CD4-positive, alpha-beta memory T cell (primary cell): Measurements from ENCODE around the gene PLXNA4. TPM values are rescaled to one million over a fixed set of nuclear protein-coding genes. Genes with fewer than 3 reads are reported as not detected.

Experiments
- CTCF ChIA-PET: fragments of 350-600 bp; sonication (Branson Sonifier 250); formaldehyde crosslinking; loops from one replicate; lab custom pipeline; 2021; ENCODE audit warnings: inconsistent platforms; ENCODE audit not compliant: partially characterized antibody; lab: Charles Lee
- POLR2A ChIA-PET: fragments of 350-600 bp; sonication (Branson Sonifier 250); formaldehyde crosslinking; loops from one replicate; lab custom pipeline; 2021; ENCODE audit not compliant: partially characterized antibody; lab: Charles Lee
- DNase-seq, 5 donors: peaks; one replicate each; pipeline versions ENCODE4 v3.0.0 to v3.0.0-alpha.2; 2020 to 2022; ENCODE audit warnings: mixed read lengths in 1 of 5
- H3K27ac ChIP-seq: one replicate; pipeline ENCODE4 v1.7.0; 2013; ENCODE audit warnings: low read depth, low read length
- H3K27me3 ChIP-seq: 2 replicates; pipeline ENCODE4 v1.7.0; 2013; ENCODE audit warnings: mild to moderate bottlenecking, low read length, moderate library complexity; ENCODE audit not compliant: insufficient read depth
- H3K36me3 ChIP-seq: 2 replicates; pipeline ENCODE4 v1.7.0; 2013; ENCODE audit warnings: mild to moderate bottlenecking, low read length, moderate library complexity; ENCODE audit not compliant: insufficient read depth
- H3K4me1 ChIP-seq: 2 replicates; pipeline ENCODE4 v1.7.0; 2013; ENCODE audit warnings: mild to moderate bottlenecking, low read length, moderate library complexity; ENCODE audit not compliant: insufficient read depth
- H3K4me3 ChIP-seq, 2 donors: one replicate each; pipeline ENCODE4 v1.7.0; 2013; ENCODE audit warnings: low read length in 2 of 2, mild to moderate bottlenecking in 1 of 2
- H3K9me3 ChIP-seq, 2 donors: one replicate each; pipeline ENCODE4 v1.7.0; 2013; ENCODE audit warnings: low read length in 2 of 2, control low read depth in 1 of 2; ENCODE audit not compliant: control insufficient read depth in 1 of 2
- H3K27ac Mint-ChIP-seq, 7 donors: one replicate each; pipeline ENCODE4 v1.8.0; 2020 to 2021; ENCODE audit warnings: mixed read lengths in 7 of 7, mild to moderate bottlenecking in 6 of 7, inconsistent platforms in 3 of 7, moderate library complexity in 3 of 7
- H3K27me3 Mint-ChIP-seq, 2 donors: one replicate each; pipeline ENCODE4 v1.8.0; 2020 to 2021; ENCODE audit warnings: mixed read lengths in 2 of 2
- H3K36me3 Mint-ChIP-seq, 2 donors: one replicate each; pipeline ENCODE4 v1.8.0; 2020 to 2021; ENCODE audit warnings: mixed read lengths in 2 of 2, inconsistent platforms in 1 of 2, mild to moderate bottlenecking in 1 of 2
- H3K4me1 Mint-ChIP-seq, 4 donors: one replicate each; pipeline ENCODE4 v1.8.0; 2020 to 2021; ENCODE audit warnings: mixed read lengths in 4 of 4, mild to moderate bottlenecking in 1 of 4
- H3K4me3 Mint-ChIP-seq, 8 donors: one replicate each; pipeline ENCODE4 v1.8.0; 2020 to 2021; ENCODE audit warnings: mixed read lengths in 8 of 8, mild to moderate bottlenecking in 7 of 8, moderate library complexity in 6 of 8, inconsistent platforms in 3 of 8
- H3K9me3 Mint-ChIP-seq, 8 donors: one replicate each; pipeline ENCODE4 v1.8.0; 2020 to 2021; ENCODE audit warnings: mixed read lengths in 8 of 8, mild to moderate bottlenecking in 5 of 8, inconsistent platforms in 3 of 8, moderate library complexity in 1 of 8
- intact Hi-C: fragments of 100-400 bp; cut with micrococcal nuclease; formaldehyde crosslinking; loops from one replicate; pipeline ENCODE4 v1.15.1; 2023
- polyA plus RNA-seq, 2 donors: library from polyadenylated mRNA; unstranded; fragments of 300-500 nt; fragmentation: Illumina TruSeq; gene quantifications; one replicate each; pipeline ENCODE4 v1.2.3, GENCODE V29; 2021
- total RNA-seq, 2 experiments: library from RNA; stranded (reverse); gene quantifications; one replicate each; pipeline ENCODE4 v1.2.3, GENCODE V29; 2021

The PLXNA4 gene
- total and polyA plus RNA-seq, 4 experiments from 2014 or later, result 0.06 to 0.94 (median 0.58) TPM

- H3K27ac ChIP-seq, result no peak overlapping the region
- no peak for DNase-seq
- H3K36me3 ChIP-seq, result no peaks in the 10 kb centered on the region
- peaks cover 6% of the 10 kb centered on the region in 2 donors for H3K27me3 Mint-ChIP-seq
- peaks cover 0 to 1% (median 0%) of the 10 kb centered on the region in 8 donors for H3K9me3 Mint-ChIP-seq
- no peak overlapping the region for H3K4me3 Mint-ChIP-seq
- no peak overlapping the region for H3K4me3 ChIP-seq
- no peaks in the 10 kb centered on the region for H3K27me3 ChIP-seq
- no peak overlapping the region for H3K27ac Mint-ChIP-seq
- H3K4me1 Mint-ChIP-seq, result no peaks in the 10 kb centered on the region
- H3K36me3 Mint-ChIP-seq, result no peaks in the 10 kb centered on the region
- ChIA-PET CTCF (no interaction called here), POLR2A (no interaction called here)
- no peaks in the 10 kb centered on the region for H3K4me1 ChIP-seq
- no peaks in the 10 kb centered on the region for H3K9me3 ChIP-seq
- intact Hi-C loops, result no loop called here
These were observed 491.4 kb downstream of the PLXNA4 start for GRCh38 chr7:132084776-132085388.

- H3K9me3 ChIP-seq, result no peaks in the 10 kb centered on the region
- ChIA-PET CTCF (no interaction called here), POLR2A (no interaction called here)
- no peak for DNase-seq
- H3K27ac ChIP-seq, result no peak overlapping the region
- no peaks in the 10 kb centered on the region for H3K4me1 ChIP-seq
- no peaks in the 10 kb centered on the region for H3K36me3 Mint-ChIP-seq
- peaks cover 6 to 8% of the 10 kb centered on the region in 2 donors for H3K27me3 Mint-ChIP-seq
- no peak overlapping the region for H3K27ac Mint-ChIP-seq
- no peak overlapping the region for H3K4me3 ChIP-seq
- no peaks in the 10 kb centered on the region for H3K27me3 ChIP-seq
- intact Hi-C loops, result no loop called here
- H3K4me1 Mint-ChIP-seq, result no peaks in the 10 kb centered on the region
- H3K9me3 Mint-ChIP-seq, result peaks cover 0 to 1% (median 0%) of the 10 kb centered on the region in 8 donors
- no peak overlapping the region for H3K4me3 Mint-ChIP-seq
- no peaks in the 10 kb centered on the region for H3K36me3 ChIP-seq
These were observed 492.6 kb downstream of the PLXNA4 start for GRCh38 chr7:132083537-132084123.

GRCh38 chr7:132083126-132083525 is 493.1 kb downstream of the PLXNA4 start:
- H3K36me3 ChIP-seq, result no peaks in the 10 kb centered on the region
- no peaks in the 10 kb centered on the region for H3K4me1 Mint-ChIP-seq
- DNase-seq, result no peak
- no peak overlapping the region for H3K27ac Mint-ChIP-seq
- peaks cover 6 to 8% of the 10 kb centered on the region in 2 donors for H3K27me3 Mint-ChIP-seq
- H3K9me3 ChIP-seq, result no peaks in the 10 kb centered on the region
- no peaks in the 10 kb centered on the region for H3K4me1 ChIP-seq
- H3K27me3 ChIP-seq, result no peaks in the 10 kb centered on the region
- no peak overlapping the region for H3K4me3 ChIP-seq
- H3K9me3 Mint-ChIP-seq, result peaks cover 0 to 1% (median 0%) of the 10 kb centered on the region in 8 donors
- no peak overlapping the region for H3K4me3 Mint-ChIP-seq
- no peaks in the 10 kb centered on the region for H3K36me3 Mint-ChIP-seq
- CTCF ChIA-PET, result no interaction called here
- POLR2A ChIA-PET, result no interaction called here
- no peak overlapping the region for H3K27ac ChIP-seq
- intact Hi-C loops, result no loop called here

GRCh38 chr7:132082394-132082793 is 493.9 kb downstream of the PLXNA4 start:
- H3K9me3 Mint-ChIP-seq, result peaks cover 0 to 1% (median 0%) of the 10 kb centered on the region in 8 donors
- no peaks in the 10 kb centered on the region for H3K4me1 Mint-ChIP-seq
- POLR2A ChIA-PET, result no interaction called here
- no peaks in the 10 kb centered on the region for H3K27me3 ChIP-seq
- H3K27ac Mint-ChIP-seq, result no peak overlapping the region
- intact Hi-C loops, result no loop called here
- no peak for DNase-seq
- no peak overlapping the region for H3K27ac ChIP-seq
- no peaks in the 10 kb centered on the region for H3K4me1 ChIP-seq
- H3K36me3 Mint-ChIP-seq, result no peaks in the 10 kb centered on the region
- CTCF ChIA-PET, result no interaction called here
- peaks cover 4 to 8% of the 10 kb centered on the region in 2 donors for H3K27me3 Mint-ChIP-seq
- H3K9me3 ChIP-seq, result no peaks in the 10 kb centered on the region
- no peak overlapping the region for H3K4me3 Mint-ChIP-seq
- no peaks in the 10 kb centered on the region for H3K36me3 ChIP-seq
- no peak overlapping the region for H3K4me3 ChIP-seq

GRCh38 chr7:132081686-132082085 is 494.6 kb downstream of the PLXNA4 start:
- Mint-ChIP-seq H3K27ac (no peak overlapping the region), H3K4me3 (no peak overlapping the region), H3K4me1 (no peaks in the 10 kb centered on the region), H3K36me3 (no peaks in the 10 kb centered on the region), H3K27me3 (peaks cover 4 to 8% of the 10 kb centered on the region in 2 donors), H3K9me3 (peaks cover 0 to 1% (median 0%) of the 10 kb centered on the region in 8 donors)
- intact Hi-C loops, result no loop called here
- Histone ChIP-seq H3K4me1 (no peaks in the 10 kb centered on the region), H3K36me3 (no peaks in the 10 kb centered on the region), H3K27me3 (no peaks in the 10 kb centered on the region), H3K4me3 (no peak overlapping the region), H3K9me3 (no peaks in the 10 kb centered on the region), H3K27ac (no peak overlapping the region)
- ChIA-PET CTCF (no interaction called here), POLR2A (no interaction called here)
- no peak for DNase-seq

GRCh38 chr7:132080967-132081668 is 495.2 kb downstream of the PLXNA4 start:
- CTCF ChIA-PET, result no interaction called here
- H3K9me3 ChIP-seq, result no peaks in the 10 kb centered on the region

GRCh38 chr7:132080467-132080866 is 495.8 kb downstream of the PLXNA4 start:
- Histone ChIP-seq H3K9me3 (no peaks in the 10 kb centered on the region), H3K27ac (no peak overlapping the region), H3K4me1 (no peaks in the 10 kb centered on the region), H3K27me3 (no peaks in the 10 kb centered on the region), H3K36me3 (no peaks in the 10 kb centered on the region), H3K4me3 (no peak overlapping the region)
- Mint-ChIP-seq H3K4me1 (no peaks in the 10 kb centered on the region), H3K36me3 (no peaks in the 10 kb centered on the region), H3K27me3 (peaks cover 4 to 8% of the 10 kb centered on the region in 2 donors), H3K4me3 (no peak overlapping the region), H3K9me3 (peaks cover 0 to 1% (median 0%) of the 10 kb centered on the region in 8 donors), H3K27ac (no peak overlapping the region)
- ChIA-PET POLR2A (no interaction called here), CTCF (no interaction called here)
- intact Hi-C loops, result no loop called here
- DNase-seq, result no peak

More at GRCh38 chr7:132080967-132081668, 495.2 kb downstream of the PLXNA4 start:
- POLR2A ChIA-PET, result no interaction called here
- Mint-ChIP-seq H3K4me1 (no peaks in the 10 kb centered on the region), H3K4me3 (no peak overlapping the region), H3K9me3 (peaks cover 0 to 1% (median 0%) of the 10 kb centered on the region in 8 donors), H3K27ac (no peak overlapping the region), H3K36me3 (no peaks in the 10 kb centered on the region), H3K27me3 (peaks cover 4 to 8% of the 10 kb centered on the region in 2 donors)
- H3K4me1 ChIP-seq, result no peaks in the 10 kb centered on the region
- no peak overlapping the region for H3K27ac ChIP-seq
- no peak for DNase-seq
- H3K27me3 ChIP-seq, result no peaks in the 10 kb centered on the region
- H3K4me3 ChIP-seq, result no peak overlapping the region
- H3K36me3 ChIP-seq, result no peaks in the 10 kb centered on the region
- intact Hi-C loops, result no loop called here
